ENCODE data around the gene ACYP1. TPM values are rescaled to one million over a fixed set of nuclear protein-coding genes. Genes with fewer than 3 reads are reported as not detected.
"Not testable (repeated sequence)": the region's sequence is repeated elsewhere in the genome, so short reads cannot be mapped to it uniquely, and the experiment has no call there.

The ACYP1 gene
- total RNA-seq, 1 donor, result 3.5 TPM

DNA sequence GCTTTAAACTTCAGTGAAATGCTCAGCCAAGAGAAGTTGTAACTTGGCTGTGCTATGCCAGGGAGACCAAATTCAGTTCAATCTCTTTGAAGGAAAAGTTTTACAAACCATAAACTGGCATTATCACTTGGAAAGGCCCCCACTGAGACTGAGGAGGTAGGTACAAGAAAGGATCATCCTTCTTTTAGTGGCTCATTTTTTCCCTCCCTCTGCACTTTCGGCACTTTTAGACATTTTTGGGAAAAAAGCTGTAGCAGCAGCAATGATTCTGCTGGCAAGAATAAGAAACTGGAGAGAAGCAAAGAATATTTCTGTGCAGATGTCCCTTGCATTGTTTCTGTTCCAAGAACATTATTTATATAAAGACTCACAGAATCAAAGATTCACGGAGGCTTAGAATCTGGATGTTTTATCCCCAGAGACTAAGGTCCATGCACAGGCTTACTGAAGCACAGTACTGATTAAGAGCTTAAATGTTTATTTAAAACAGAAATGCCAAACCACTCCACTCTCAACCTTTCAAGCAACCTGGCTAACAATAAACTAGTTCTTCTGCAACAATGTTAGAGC, 17.9 kb upstream of the ACYP1 start:
- Histone ChIP-seq H3K27me3 (ENCODE audit: insufficient read depth, low read length) (no peaks in the 10 kb centered on the region), H3K4me1 (ENCODE audit: insufficient read depth, low read length) (no peaks in the 10 kb centered on the region), H3K4me3 (ENCODE audit: low read length) (no peak overlapping the region), H3K9me3 (ENCODE audit: low read depth, low read length) (no peaks in the 10 kb centered on the region)

DNA sequence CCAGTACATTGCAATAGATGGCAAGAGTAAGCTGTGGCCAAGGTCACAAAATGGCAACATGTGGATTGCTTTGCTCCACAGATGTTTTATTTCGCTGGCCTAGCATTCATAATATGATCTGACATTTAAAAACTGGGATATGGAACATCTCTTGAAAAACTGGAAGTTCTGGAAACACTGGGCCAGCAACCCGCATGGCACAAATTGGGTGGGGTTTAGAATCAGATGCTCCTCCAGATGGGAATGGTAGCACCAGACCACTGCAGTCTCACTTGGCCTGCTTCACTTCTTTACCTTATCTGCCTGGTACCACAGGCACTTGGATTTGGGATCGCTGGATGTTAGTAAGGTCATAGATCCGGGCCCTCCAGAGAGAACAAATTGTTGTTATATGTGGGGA, 15.7 kb upstream of the ACYP1 start:
- H3K27me3 ChIP-seq (ENCODE audit: insufficient read depth, low read length), result no peaks in the 10 kb centered on the region
- H3K4me1 ChIP-seq (ENCODE audit: insufficient read depth, low read length), result no peaks in the 10 kb centered on the region

DNA sequence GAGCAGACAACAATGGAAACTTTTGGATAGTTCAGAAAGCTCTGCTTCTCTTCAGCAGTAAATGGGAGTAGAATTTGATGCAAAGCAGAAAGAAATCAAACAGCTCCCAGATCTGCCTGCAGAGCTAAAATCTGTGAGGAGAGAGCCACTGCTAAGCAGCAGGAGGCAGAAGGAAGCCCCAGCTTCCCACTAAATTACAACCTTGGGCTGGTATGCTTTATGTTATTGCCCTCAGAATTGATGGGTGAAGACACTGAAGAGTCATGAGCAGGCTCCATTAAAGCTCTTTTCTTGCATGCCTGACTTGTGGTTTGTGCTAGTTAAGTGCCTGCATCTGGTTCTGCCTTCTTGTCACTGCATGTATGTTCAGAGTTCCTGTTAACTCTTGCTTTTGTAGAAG, 14.0 kb upstream of the ACYP1 start:
- no peak overlapping the region for H3K4me3 ChIP-seq (ENCODE audit: low read length)
- no peaks in the 10 kb centered on the region for H3K27me3 ChIP-seq (ENCODE audit: insufficient read depth, low read length)
- no peaks in the 10 kb centered on the region for H3K9me3 ChIP-seq (ENCODE audit: low read depth, low read length)
- no peaks in the 10 kb centered on the region for H3K4me1 ChIP-seq (ENCODE audit: insufficient read depth, low read length)

More for the DNA sequence above, 15.7 kb upstream of the ACYP1 start:
- no peak overlapping the region for H3K4me3 ChIP-seq (ENCODE audit: low read length)
- H3K9me3 ChIP-seq (ENCODE audit: low read depth, low read length), result no peaks in the 10 kb centered on the region

DNA sequence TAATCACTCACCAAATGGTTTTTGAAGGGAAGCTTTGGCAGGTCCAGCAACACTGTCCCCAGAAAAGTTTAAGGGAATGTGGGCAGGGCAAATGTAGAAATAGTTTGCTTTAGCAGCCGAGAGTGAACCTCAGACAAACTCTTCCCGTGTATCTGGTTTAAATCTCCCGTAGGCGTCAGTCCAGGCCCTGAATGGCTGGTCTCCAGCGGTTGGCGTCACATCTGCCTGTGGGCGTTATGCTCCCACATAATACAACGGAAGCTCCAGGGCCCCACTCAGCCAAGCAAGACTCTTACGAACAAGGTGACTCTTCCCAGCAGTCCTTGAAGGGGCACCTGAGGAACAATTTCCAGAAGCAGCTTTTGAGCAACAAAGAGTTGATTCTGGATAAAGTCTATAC, 6.6 kb upstream of the ACYP1 start:
- Histone ChIP-seq H3K9me3 (ENCODE audit: low read depth, low read length) (no peaks in the 10 kb centered on the region), H3K4me1 (ENCODE audit: insufficient read depth, low read length) (peaks cover 20% of the 10 kb centered on the region), H3K27me3 (ENCODE audit: insufficient read depth, low read length) (no peaks in the 10 kb centered on the region), H3K4me3 (ENCODE audit: low read length) (no peak overlapping the region)

DNA sequence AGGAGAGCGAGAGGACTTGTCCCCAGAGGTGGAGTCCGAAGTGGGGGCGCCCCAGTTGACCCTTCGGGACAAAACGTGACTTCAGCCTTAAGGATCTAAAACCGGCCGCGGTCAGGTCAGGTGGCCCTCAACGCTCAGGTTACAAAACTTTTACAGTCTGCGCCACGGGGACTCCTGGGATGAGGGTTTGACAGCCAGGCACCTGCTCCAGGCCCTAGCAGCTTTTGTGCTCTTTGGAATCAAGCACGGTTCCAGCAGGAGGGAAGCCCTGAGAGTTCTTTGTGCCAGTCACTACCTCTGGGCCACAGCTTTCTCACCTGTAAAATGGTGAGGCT, 6.0 kb upstream of the ACYP1 start:
- H3K4me1 ChIP-seq (ENCODE audit: insufficient read depth, low read length), result peaks cover 20% of the 10 kb centered on the region
- no peaks in the 10 kb centered on the region for H3K27me3 ChIP-seq (ENCODE audit: insufficient read depth, low read length)
- no peaks in the 10 kb centered on the region for H3K9me3 ChIP-seq (ENCODE audit: low read depth, low read length)
- H3K4me3 ChIP-seq (ENCODE audit: low read length), result peak overlapping the region; percentile 53

DNA sequence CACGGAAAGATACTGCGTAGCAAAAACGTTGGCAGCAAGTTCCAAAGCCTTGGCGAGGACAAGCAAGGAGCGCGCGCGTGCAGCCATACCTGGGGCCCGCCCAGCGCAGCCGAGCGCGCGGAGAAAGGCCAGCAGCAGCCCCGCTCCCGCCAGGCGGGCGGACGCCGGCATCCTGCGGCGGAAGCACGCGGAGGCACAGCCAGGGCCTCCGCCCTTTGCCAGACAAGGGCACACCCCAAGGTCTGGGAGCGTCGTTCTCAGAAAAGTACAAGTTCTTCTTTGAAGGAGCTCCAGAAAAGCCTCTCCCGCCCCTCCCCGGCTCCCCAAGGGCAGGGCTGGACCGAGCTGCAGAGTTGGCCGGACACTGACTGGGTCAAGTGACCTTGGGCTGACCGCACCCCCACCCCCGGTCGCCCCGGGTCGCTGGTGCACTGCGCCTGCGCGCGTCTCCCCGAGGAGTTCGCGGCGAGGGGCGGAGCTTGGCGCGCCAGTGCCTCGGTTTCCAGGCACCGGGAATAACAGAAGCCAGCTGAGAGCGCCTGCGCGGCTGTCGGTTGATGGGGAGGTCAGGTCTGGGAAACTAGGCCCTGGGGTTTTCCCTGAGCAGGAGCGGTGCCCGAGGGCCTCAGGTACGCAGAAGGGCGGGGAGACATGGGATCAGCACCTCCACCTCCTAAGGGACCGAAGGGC, 5.4 kb upstream of the ACYP1 start, which contains the start of gene ZC2HC1C:
Gene ZC2HC1C, plus strand, starts transcription at position 521 of the 690 bp plus-strand sequence. CDS start 933 bp downstream, outside the sequence.
- H3K4me1 ChIP-seq (ENCODE audit: insufficient read depth, low read length), result peaks cover 21% of the 10 kb centered on the region

DNA sequence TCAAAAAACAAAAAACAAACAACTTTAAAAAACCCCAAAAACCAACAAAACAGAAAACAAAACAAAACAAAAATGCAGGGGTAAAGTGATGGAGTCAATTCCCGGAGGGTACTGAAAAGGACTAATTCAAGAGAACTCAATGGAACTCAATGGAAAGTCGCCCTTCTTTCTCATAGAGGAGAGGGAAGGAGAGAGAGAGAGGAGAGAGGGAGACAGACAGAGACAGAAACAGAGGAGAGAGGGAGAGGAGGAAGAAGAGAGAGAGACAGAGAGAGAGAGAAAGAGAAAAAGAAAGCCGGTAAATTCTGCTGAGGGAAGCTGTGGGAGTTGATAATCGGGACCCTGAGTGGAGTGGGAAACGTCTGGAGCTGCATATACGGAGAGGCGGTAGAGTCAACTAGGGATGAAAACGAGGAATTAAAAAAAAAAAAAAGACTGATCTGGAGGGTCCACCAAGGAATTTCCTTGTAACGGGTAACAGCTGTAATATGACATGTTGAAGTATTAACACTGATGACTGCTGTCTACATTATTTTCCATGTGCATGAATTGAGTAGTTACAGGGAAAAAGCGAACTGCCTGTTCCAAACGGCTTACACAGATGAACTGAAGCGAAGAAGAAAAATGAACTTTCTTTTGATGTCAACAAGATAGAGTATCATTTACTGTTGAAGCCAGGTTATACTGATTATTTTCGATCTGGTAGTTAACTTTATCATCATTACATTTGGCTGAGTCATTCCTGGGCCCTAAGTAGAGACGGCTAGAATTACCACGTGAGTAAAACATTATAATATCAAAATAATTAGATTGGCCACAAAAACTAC, 4.7 kb upstream of the ACYP1 start:
- peak overlapping the region; percentile 53 for H3K4me3 ChIP-seq (ENCODE audit: low read length)
- H3K9me3 ChIP-seq (ENCODE audit: low read depth, low read length), result no peaks in the 10 kb centered on the region

More for the DNA sequence above, 5.4 kb upstream of the ACYP1 start, which contains the start of gene ZC2HC1C:
- Histone ChIP-seq H3K9me3 (ENCODE audit: low read depth, low read length) (no peaks in the 10 kb centered on the region), H3K4me3 (ENCODE audit: low read length) (peak within 1 kb of the TSS; percentile 53), H3K27me3 (ENCODE audit: insufficient read depth, low read length) (no peaks in the 10 kb centered on the region)

DNA sequence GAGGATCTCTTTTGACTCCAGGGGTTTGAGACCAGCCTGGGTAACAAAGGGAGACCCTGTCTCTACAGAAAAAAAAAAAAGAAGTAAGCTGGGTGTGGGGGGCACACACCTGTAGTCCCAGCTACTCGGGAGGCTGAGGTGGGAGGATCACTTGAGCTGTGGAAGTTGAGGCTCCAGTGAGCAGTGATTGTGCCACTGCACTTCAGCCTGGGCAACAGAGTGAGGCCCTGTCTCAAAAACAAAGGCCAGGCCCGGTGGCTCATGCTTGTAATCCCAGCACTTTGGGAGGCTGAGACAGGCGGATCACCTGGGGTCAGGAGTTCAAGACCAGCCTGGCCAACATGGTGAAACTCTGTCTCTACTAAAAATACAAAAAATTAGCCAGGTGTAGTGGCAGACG, 3.9 kb upstream of the ACYP1 start:
- not testable (repeated sequence) for H3K9me3 ChIP-seq (ENCODE audit: low read depth, low read length); H3K4me3 ChIP-seq (ENCODE audit: low read length); H3K27me3 ChIP-seq (ENCODE audit: insufficient read depth, low read length)
- peaks cover 32% of the 10 kb centered on the region for H3K4me1 ChIP-seq (ENCODE audit: insufficient read depth, low read length)

More for the DNA sequence above, 4.7 kb upstream of the ACYP1 start:
- Histone ChIP-seq H3K27me3 (ENCODE audit: insufficient read depth, low read length) (no peaks in the 10 kb centered on the region), H3K4me1 (ENCODE audit: insufficient read depth, low read length) (peaks cover 24% of the 10 kb centered on the region)

DNA sequence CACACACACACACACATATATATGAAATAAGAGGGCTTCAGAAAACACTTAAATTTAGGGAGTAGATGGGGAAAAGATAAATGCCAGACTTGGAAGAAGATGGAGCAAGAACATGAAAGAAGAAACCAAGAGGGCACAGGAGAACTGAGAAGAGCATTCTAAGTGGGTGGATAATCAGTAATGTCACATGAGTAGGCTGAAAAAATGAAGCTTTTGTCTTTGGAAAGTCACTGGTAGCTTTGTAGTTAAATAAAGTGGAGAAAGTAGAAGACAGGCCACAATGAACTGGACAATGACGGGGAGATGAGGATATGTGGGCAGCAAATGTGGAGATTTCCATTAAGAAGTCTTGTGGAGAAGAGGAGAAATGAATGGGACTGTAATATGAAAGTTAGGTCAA, 3.4 kb upstream of the ACYP1 start:
- H3K4me1 ChIP-seq (ENCODE audit: insufficient read depth, low read length), result peaks cover 33% of the 10 kb centered on the region
- no peaks in the 10 kb centered on the region for H3K27me3 ChIP-seq (ENCODE audit: insufficient read depth, low read length)
- H3K9me3 ChIP-seq (ENCODE audit: low read depth, low read length), result no peaks in the 10 kb centered on the region
- H3K4me3 ChIP-seq (ENCODE audit: low read length), result no peak overlapping the region

DNA sequence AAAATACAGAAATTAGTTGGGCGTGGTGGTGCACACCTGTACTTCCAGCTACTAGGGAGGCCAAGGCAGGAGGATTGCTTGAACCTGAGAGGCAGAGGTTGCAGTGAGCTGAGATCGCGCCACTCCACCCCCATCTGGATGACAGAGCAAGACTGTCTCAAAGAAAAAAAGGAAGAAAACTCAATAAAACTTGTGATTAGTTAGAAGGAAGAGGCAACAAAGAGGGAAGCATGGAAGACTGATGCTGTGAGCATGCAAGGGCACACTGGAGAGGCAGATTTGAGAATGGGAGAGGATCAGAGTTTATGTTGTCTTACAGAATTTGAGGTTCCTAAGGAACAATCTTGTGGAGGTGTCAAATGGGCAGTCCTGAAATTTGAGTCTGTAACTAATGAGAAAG, 2.9 kb upstream of the ACYP1 start:
- H3K4me3 ChIP-seq (ENCODE audit: low read length), result no peak overlapping the region
- peaks cover 33% of the 10 kb centered on the region for H3K4me1 ChIP-seq (ENCODE audit: insufficient read depth, low read length)

DNA sequence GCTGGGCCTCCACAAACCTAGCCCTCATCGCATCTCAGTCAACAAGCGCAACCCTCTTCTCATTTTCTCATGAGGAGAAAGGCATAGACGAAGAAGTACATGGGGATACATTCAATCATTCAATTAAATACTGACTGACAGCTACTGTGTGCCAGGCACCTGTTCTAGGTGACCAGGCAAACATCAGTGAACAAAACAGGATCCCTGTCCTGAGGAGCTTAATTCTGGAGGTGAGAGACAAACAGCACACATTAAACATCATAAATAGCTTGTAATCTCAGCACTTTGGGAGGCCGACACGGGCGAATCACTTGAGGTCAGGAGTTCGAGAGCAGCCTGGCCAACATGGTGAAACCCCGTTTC, 362 bp upstream of the ACYP1 start:
- no peaks in the 10 kb centered on the region for H3K27me3 ChIP-seq (ENCODE audit: insufficient read depth, low read length)
- peak overlapping the region; percentile 91 for H3K4me3 ChIP-seq (ENCODE audit: low read length)
- H3K4me1 ChIP-seq (ENCODE audit: insufficient read depth, low read length), result peaks cover 26% of the 10 kb centered on the region
- H3K9me3 ChIP-seq (ENCODE audit: low read depth, low read length), result no peaks in the 10 kb centered on the region

More for the DNA sequence above, 2.9 kb upstream of the ACYP1 start:
- Histone ChIP-seq H3K27me3 (ENCODE audit: insufficient read depth, low read length) (no peaks in the 10 kb centered on the region), H3K9me3 (ENCODE audit: low read depth, low read length) (no peaks in the 10 kb centered on the region)

DNA sequence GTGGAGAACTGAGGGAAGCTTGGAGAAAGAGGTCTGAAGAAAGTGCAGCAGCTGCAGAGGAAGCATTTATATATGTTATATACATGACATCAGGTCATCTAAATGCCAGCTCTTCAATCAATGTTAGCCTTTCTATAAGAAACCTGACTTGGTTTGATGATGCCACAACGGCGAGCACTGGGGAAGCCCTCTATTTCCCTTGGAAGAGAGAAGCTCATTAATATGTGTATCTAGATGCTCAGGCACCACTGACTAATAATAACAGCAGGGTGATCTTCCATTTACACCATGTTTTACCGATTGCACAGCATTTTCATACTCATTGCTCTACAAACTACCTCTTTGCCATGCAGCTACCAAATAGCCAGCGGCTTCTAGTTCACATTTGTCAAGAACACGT, 811 bp downstream of the ACYP1 start:
- no peaks in the 10 kb centered on the region for H3K27me3 ChIP-seq (ENCODE audit: insufficient read depth, low read length)
- H3K9me3 ChIP-seq (ENCODE audit: low read depth, low read length), result no peaks in the 10 kb centered on the region
- peaks cover 14% of the 10 kb centered on the region for H3K4me1 ChIP-seq (ENCODE audit: insufficient read depth, low read length)
- peak overlapping the region; percentile 91 for H3K4me3 ChIP-seq (ENCODE audit: low read length)

DNA sequence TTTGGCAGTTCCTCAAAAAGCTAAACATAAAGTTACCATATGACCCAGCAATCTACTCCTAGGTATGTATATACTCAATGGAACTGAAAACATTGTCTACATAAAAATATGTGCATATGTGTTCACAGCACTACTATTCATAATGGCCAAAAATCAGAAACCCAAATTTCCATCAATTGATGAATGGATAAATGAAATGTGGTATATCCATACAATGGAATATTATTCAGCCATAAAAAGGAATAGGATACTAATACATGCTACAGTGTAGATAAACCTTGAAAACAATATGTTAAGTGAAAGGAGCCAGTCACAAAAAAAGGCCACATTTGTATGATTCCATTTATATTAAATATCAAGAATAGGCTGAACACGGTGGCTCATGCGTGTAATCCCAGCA, 3.4 kb downstream of the ACYP1 start:
- peaks cover 14% of the 10 kb centered on the region for H3K4me1 ChIP-seq (ENCODE audit: insufficient read depth, low read length)
- no peaks in the 10 kb centered on the region for H3K9me3 ChIP-seq (ENCODE audit: low read depth, low read length)
- no peak overlapping the region for H3K4me3 ChIP-seq (ENCODE audit: low read length)
- no peaks in the 10 kb centered on the region for H3K27me3 ChIP-seq (ENCODE audit: insufficient read depth, low read length)

DNA sequence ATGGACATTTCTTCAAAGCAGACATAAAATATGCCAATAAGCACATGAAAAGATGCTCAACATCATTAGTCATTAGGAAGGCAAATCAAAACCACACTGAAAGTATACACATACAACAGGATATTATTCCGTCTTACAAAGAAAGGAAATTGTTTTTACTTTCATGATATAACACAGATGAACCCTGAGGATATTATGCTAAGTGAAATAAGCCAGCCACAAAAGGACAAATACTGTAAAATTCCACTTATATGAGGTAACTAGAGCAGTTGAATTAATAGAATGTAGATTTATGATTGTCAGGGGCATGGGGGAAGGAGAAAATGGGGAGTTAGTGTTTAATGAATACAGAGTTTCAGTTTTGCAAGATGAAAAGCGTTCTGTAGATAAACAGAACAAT, 4.2 kb downstream of the ACYP1 start:
- no peaks in the 10 kb centered on the region for H3K27me3 ChIP-seq (ENCODE audit: insufficient read depth, low read length)
- H3K4me1 ChIP-seq (ENCODE audit: insufficient read depth, low read length), result peaks cover 14% of the 10 kb centered on the region
- H3K4me3 ChIP-seq (ENCODE audit: low read length), result no peak overlapping the region
- H3K9me3 ChIP-seq (ENCODE audit: low read depth, low read length), result no peaks in the 10 kb centered on the region

DNA sequence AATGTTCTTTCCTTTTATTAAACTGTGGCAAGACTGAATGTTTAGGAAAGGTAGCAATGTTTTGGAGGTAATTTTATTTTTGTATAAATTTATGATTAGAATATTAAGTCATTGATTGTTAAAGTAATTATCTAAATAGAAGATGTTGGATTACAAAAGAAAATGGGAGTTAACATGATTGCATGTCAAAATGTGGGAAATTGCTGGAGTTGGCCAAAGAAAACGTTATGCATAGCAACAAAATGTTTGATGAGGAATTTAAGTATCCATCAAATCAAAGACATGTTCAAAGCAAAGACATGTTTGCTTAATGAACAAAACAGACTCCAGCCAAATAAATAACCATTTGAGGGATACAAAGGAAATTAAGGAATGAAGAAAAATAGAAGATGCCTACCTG, 9.4 kb downstream of the ACYP1 start:
- no peak overlapping the region for H3K4me3 ChIP-seq (ENCODE audit: low read length)
- no peaks in the 10 kb centered on the region for H3K9me3 ChIP-seq (ENCODE audit: low read depth, low read length)
- no peaks in the 10 kb centered on the region for H3K27me3 ChIP-seq (ENCODE audit: insufficient read depth, low read length)
- peaks cover 19% of the 10 kb centered on the region for H3K4me1 ChIP-seq (ENCODE audit: insufficient read depth, low read length)

Measured in mononuclear cell (primary cell).